ENCODE results near the gene TET1. TPM values are rescaled to one million over a fixed set of nuclear protein-coding genes. Genes with fewer than 3 reads are reported as not detected.

TET1 gene
- total and polyA plus RNA-seq, 2 experiments from 2014 or later, result 37.2 to 90.5 TPM

DNA sequence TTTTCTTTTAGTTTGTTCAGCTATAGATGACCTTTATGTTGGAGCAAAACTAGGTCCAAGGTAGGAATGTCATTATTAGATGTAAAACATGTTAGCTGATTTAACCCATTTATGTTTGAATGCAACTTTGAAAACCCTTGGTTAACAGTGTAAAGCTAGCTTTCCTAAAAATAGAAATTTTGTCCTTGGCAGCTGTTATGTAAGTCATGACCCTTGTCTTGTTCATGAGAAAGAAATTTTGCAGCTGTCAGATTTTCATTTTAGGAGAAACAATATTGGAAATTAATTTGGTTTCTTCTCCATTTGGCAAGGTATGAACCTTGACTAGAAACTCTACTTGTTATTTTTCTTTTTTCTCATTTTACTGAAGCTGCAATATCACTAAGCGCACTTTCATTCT is 137.0 kb downstream of the TET1 start (continued):
- TF ChIP-seq, protein P1, sequence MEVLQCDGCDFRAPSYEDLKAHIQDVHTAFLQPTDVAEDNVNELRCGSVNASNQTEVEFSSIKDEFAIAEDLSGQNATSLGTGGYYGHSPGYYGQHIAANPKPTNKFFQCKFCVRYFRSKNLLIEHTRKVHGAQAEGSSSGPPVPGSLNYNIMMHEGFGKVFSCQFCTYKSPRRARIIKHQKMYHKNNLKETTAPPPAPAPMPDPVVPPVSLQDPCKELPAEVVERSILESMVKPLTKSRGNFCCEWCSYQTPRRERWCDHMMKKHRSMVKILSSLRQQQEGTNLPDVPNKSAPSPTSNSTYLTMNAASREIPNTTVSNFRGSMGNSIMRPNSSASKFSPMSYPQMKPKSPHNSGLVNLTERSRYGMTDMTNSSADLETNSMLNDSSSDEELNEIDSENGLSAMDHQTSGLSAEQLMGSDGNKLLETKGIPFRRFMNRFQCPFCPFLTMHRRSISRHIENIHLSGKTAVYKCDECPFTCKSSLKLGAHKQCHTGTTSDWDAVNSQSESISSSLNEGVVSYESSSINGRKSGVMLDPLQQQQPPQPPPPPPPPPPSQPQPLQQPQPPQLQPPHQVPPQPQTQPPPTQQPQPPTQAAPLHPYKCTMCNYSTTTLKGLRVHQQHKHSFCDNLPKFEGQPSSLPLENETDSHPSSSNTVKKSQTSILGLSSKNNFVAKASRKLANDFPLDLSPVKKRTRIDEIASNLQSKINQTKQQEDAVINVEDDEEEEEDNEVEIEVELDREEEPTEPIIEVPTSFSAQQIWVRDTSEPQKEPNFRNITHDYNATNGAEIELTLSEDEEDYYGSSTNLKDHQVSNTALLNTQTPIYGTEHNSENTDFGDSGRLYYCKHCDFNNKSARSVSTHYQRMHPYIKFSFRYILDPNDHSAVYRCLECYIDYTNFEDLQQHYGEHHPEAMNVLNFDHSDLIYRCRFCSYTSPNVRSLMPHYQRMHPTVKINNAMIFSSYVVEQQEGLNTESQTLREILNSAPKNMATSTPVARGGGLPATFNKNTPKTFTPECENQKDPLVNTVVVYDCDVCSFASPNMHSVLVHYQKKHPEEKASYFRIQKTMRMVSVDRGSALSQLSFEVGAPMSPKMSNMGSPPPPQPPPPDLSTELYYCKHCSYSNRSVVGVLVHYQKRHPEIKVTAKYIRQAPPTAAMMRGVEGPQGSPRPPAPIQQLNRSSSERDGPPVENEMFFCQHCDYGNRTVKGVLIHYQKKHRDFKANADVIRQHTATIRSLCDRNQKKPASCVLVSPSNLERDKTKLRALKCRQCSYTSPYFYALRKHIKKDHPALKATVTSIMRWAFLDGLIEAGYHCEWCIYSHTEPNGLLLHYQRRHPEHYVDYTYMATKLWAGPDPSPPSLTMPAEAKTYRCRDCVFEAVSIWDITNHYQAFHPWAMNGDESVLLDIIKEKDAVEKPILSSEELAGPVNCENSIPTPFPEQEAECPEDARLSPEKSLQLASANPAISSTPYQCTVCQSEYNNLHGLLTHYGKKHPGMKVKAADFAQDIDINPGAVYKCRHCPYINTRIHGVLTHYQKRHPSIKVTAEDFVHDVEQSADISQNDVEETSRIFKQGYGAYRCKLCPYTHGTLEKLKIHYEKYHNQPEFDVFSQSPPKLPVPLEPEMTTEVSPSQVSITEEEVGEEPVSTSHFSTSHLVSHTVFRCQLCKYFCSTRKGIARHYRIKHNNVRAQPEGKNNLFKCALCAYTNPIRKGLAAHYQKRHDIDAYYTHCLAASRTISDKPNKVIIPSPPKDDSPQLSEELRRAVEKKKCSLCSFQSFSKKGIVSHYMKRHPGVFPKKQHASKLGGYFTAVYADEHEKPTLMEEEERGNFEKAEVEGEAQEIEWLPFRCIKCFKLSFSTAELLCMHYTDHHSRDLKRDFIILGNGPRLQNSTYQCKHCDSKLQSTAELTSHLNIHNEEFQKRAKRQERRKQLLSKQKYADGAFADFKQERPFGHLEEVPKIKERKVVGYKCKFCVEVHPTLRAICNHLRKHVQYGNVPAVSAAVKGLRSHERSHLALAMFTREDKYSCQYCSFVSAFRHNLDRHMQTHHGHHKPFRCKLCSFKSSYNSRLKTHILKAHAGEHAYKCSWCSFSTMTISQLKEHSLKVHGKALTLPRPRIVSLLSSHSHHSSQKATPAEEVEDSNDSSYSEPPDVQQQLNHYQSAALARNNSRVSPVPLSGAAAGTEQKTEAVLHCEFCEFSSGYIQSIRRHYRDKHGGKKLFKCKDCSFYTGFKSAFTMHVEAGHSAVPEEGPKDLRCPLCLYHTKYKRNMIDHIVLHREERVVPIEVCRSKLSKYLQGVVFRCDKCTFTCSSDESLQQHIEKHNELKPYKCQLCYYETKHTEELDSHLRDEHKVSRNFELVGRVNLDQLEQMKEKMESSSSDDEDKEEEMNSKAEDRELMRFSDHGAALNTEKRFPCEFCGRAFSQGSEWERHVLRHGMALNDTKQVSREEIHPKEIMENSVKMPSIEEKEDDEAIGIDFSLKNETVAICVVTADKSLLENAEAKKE (CRISPR knock-in tag; IDR thresholded peaks at IDR 0.05), result no peak
- TF ChIP-seq NANOG (IDR thresholded peaks at IDR 0.05; ENCODE audit: borderline replicate concordance) (no peak), JUNB (IDR thresholded peaks at IDR 0.05; ENCODE audit: unreplicated experiment) (no peak), ZNF331 (CRISPR knock-in tag; IDR thresholded peaks at IDR 0.05; ENCODE audit: low read depth) (no peak), CREB1 (CRISPR knock-in tag; IDR thresholded peaks at IDR 0.05; ENCODE audit: low read depth) (no peak), ZNF114 (CRISPR knock-in tag; IDR thresholded peaks at IDR 0.05) (no peak), STAT1 (IDR thresholded peaks at IDR 0.05; ENCODE audit: unreplicated experiment) (no peak), EZH2 (IDR thresholded peaks at IDR 0.05; ENCODE audit: low read depth, unreplicated experiment) (no peak), EZH2phosphoT487 (IDR thresholded peaks at IDR 0.05; ENCODE audit: unreplicated experiment) (no peak)
- TF ChIP-seq, protein P2, sequence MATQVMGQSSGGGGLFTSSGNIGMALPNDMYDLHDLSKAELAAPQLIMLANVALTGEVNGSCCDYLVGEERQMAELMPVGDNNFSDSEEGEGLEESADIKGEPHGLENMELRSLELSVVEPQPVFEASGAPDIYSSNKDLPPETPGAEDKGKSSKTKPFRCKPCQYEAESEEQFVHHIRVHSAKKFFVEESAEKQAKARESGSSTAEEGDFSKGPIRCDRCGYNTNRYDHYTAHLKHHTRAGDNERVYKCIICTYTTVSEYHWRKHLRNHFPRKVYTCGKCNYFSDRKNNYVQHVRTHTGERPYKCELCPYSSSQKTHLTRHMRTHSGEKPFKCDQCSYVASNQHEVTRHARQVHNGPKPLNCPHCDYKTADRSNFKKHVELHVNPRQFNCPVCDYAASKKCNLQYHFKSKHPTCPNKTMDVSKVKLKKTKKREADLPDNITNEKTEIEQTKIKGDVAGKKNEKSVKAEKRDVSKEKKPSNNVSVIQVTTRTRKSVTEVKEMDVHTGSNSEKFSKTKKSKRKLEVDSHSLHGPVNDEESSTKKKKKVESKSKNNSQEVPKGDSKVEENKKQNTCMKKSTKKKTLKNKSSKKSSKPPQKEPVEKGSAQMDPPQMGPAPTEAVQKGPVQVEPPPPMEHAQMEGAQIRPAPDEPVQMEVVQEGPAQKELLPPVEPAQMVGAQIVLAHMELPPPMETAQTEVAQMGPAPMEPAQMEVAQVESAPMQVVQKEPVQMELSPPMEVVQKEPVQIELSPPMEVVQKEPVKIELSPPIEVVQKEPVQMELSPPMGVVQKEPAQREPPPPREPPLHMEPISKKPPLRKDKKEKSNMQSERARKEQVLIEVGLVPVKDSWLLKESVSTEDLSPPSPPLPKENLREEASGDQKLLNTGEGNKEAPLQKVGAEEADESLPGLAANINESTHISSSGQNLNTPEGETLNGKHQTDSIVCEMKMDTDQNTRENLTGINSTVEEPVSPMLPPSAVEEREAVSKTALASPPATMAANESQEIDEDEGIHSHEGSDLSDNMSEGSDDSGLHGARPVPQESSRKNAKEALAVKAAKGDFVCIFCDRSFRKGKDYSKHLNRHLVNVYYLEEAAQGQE (IDR thresholded peaks at IDR 0.05; ENCODE audit: unreplicated experiment), result no peak
- TF ChIP-seq, protein P3, sequence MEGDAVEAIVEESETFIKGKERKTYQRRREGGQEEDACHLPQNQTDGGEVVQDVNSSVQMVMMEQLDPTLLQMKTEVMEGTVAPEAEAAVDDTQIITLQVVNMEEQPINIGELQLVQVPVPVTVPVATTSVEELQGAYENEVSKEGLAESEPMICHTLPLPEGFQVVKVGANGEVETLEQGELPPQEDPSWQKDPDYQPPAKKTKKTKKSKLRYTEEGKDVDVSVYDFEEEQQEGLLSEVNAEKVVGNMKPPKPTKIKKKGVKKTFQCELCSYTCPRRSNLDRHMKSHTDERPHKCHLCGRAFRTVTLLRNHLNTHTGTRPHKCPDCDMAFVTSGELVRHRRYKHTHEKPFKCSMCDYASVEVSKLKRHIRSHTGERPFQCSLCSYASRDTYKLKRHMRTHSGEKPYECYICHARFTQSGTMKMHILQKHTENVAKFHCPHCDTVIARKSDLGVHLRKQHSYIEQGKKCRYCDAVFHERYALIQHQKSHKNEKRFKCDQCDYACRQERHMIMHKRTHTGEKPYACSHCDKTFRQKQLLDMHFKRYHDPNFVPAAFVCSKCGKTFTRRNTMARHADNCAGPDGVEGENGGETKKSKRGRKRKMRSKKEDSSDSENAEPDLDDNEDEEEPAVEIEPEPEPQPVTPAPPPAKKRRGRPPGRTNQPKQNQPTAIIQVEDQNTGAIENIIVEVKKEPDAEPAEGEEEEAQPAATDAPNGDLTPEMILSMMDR (conservative IDR thresholded peaks at IDR 0.05; ENCODE audit: low read depth in 2 of 2), result no peak

Measured in GM23338 (cell line).